Aorta (tissue), 5 donors: Measurements from ENCODE around the gene GFOD1. TPM values are rescaled to one million over a fixed set of nuclear protein-coding genes. Genes with fewer than 3 reads are reported as not detected.
"Not testable (repeated sequence)": the region's sequence is repeated elsewhere in the genome, so short reads cannot be mapped to it uniquely, and the experiment has no call there.

ENCODE experiments used
- ATAC-seq: fragments of 200-7000 bp; cut with Tn5 transposase; one replicate; pipeline ENCODE4 v1.9.1; 2022; ENCODE audit warnings: moderate library complexity; ENCODE audit not compliant: low FRiP score
- DNase-seq, 2 donors: peaks; one replicate each; pipeline ENCODE4 v3.0.0-alpha.2; 2020
- H3K27ac ChIP-seq, 2 donors: one replicate each; pipeline ENCODE4 v1.5.1; 2013; ENCODE audit warnings: low read length in 2 of 2, mild to moderate bottlenecking in 2 of 2, moderate library complexity in 2 of 2, control low read depth in 1 of 2, inconsistent platforms in 1 of 2, low read depth in 1 of 2
- H3K27me3 ChIP-seq, 2 donors: one replicate each; pipeline ENCODE4 v1.6.1; 2013; ENCODE audit warnings: control low read depth in 1 of 2, low read length in 1 of 2, mild to moderate bottlenecking in 1 of 2, moderate library complexity in 1 of 2; ENCODE audit not compliant: insufficient read depth in 2 of 2, control insufficient read depth in 1 of 2
- H3K36me3 ChIP-seq, 2 donors: one replicate each; pipeline ENCODE4 v1.6.1; 2013; ENCODE audit warnings: control low read depth in 1 of 2, low read length in 1 of 2, mild to moderate bottlenecking in 1 of 2; ENCODE audit not compliant: insufficient read depth in 2 of 2, control insufficient read depth in 1 of 2
- H3K4me1 ChIP-seq, 2 donors: one replicate each; pipeline ENCODE4 v1.6.1; 2013; ENCODE audit warnings: low read length in 2 of 2, control low read depth in 1 of 2, mild to moderate bottlenecking in 1 of 2, moderate library complexity in 1 of 2; ENCODE audit not compliant: insufficient read depth in 2 of 2, control insufficient read depth in 1 of 2
- H3K4me3 ChIP-seq, 2 donors: one replicate each; pipeline ENCODE4 v1.5.1; 2013; ENCODE audit warnings: low read length in 2 of 2, control low read depth in 1 of 2, mild to moderate bottlenecking in 1 of 2
- H3K9me3 ChIP-seq: one replicate; pipeline ENCODE4 v1.6.1; 2013; ENCODE audit warnings: mild to moderate bottlenecking, low read length; ENCODE audit not compliant: control insufficient read depth
- WGBS, 2 donors: extraction: QIAGEN DNeasy Blood & Tissue Kit; methylation state at CpG; one replicate each; pipeline ENCODE4 v1.1.7; 2013; 5-methylcytosine and 5-hydroxymethylcytosine counted together
- intact Hi-C, 2 donors: fragments of 100-400 bp; cut with DNase I; formaldehyde crosslinking; loops; one replicate each; pipeline versions ENCODE4 v1.14.2 to v1.15.0; 2022
- polyA plus RNA-seq, 2 donors: library from polyadenylated mRNA; stranded (reverse); fragments of 200-250 nt; gene quantifications; one replicate each; pipeline ENCODE4 v1.2.3, GENCODE V29; 2013
- total RNA-seq, 2 donors: library from RNA; stranded (reverse); fragmentation: NEBNext Ultra II Directional; extraction: Animal tissue kit (Norgen Biotek cat#: 25700); gene quantifications; one replicate each; pipeline ENCODE4 v1.2.1, GENCODE V29; 2021
- donor health status: healthy with polysubstance abuse.
- donor health status: Bipolar disorder and iron deficiency.
- donor health status: DM: no; HTN: no; CAD: no.
- donor health status: DM: no; HTN: no; CAD: no.
- donor health status: DM: yes; HTN: yes; CAD: no.

Gene GFOD1
- total and polyA plus RNA-seq, 4 donors = 1.6 to 17.3 (median 9.2) TPM

- H3K4me1 ChIP-seq = no peaks in the 10 kb centered on the region
- DNase-seq (no peak), ATAC-seq (no peak)
- no peak overlapping the region for H3K4me3 ChIP-seq
- H3K27ac ChIP-seq = no peak overlapping the region
- 85 to 93% methylated on average over 5 of the region's 5 CpGs for WGBS, 2 donors
- intact Hi-C loops = no loop called here
- H3K9me3 ChIP-seq = no peaks in the 10 kb centered on the region
- H3K36me3 ChIP-seq = no peaks in the 10 kb centered on the region
- no peaks in the 10 kb centered on the region for H3K27me3 ChIP-seq
Observed at GRCh38 chr6:13447949-13448724, 39.3 kb downstream of the GFOD1 start.

DNA sequence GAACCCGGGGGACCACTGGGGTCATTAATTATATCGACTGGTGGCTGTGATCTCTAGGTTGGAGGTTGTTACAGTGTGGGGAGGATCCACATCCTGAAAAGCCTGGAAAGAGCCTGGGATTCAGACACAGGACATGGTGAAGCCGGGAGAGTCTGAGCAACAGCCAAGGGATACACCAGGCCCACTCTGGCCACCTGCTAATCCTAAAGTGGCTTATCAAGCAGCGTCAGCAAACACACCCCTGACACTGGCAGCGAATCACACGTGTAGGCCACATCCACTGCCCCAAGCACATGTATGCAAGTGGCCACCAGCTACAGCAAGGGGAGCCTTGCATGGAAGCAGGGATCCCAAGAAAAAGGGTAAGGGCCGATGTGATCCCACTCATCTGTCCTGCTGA, 41.0 kb downstream of the GFOD1 start:
- Histone ChIP-seq H3K4me1 (no peaks in the 10 kb centered on the region), H3K9me3 (no peaks in the 10 kb centered on the region), H3K4me3 (no peak overlapping the region), H3K36me3 (no peaks in the 10 kb centered on the region), H3K27ac (no peak overlapping the region), H3K27me3 (no peaks in the 10 kb centered on the region)
- no peak for DNase-seq
- intact Hi-C loops = no loop called here
- 80 to 81% methylated on average over 7 of the region's 7 CpGs for WGBS, 2 donors
- ATAC-seq = no peak

- Histone ChIP-seq H3K4me1 (no peaks in the 10 kb centered on the region), H3K27ac (no peak overlapping the region), H3K27me3 (no peaks in the 10 kb centered on the region), H3K36me3 (no peaks in the 10 kb centered on the region), H3K9me3 (no peaks in the 10 kb centered on the region), H3K4me3 (no peak overlapping the region)
- DNase-seq = no peak
- no peak for ATAC-seq
- WGBS, 2 donors = 56 to 60% methylated on average over 3 of the region's 3 CpGs
- intact Hi-C loops = no loop called here
Observed at GRCh38 chr6:13445744-13446115, 41.7 kb downstream of the GFOD1 start.

GRCh38 chr6:13445005-13445743, 42.2 kb downstream of the GFOD1 start:
- Histone ChIP-seq H3K9me3 (no peaks in the 10 kb centered on the region), H3K4me1 (no peaks in the 10 kb centered on the region), H3K27me3 (no peaks in the 10 kb centered on the region), H3K36me3 (no peaks in the 10 kb centered on the region), H3K4me3 (no peak overlapping the region), H3K27ac (no peak overlapping the region)
- DNase-seq (no peak), ATAC-seq (no peak)
- intact Hi-C loops = no loop called here
- WGBS, 2 donors = 19 to 26% methylated on average over 9 of the region's 9 CpGs

DNA sequence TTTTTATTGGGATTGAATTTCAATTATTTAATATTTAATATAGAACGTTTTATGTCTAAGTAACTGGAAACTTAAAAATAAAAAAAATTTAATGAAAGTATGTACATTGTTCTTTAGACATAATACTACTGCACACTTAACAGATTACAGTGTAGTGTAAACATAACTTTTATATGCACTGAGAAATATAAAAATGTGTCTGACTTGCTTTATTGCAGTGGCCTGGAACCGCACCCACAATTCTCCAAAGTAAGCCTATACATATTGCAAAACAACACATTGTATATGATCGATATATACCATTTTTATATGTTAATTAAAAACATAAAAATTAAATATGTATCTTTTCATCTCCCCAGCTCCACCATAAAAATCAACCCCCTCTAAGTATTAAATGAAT, 42.8 kb downstream of the GFOD1 start:
- ATAC-seq (no peak), DNase-seq (no peak)
- Histone ChIP-seq H3K27ac (no peak overlapping the region), H3K9me3 (no peaks in the 10 kb centered on the region), H3K27me3 (no peaks in the 10 kb centered on the region), H3K4me3 (no peak overlapping the region), H3K4me1 (no peaks in the 10 kb centered on the region), H3K36me3 (no peaks in the 10 kb centered on the region)
- WGBS, 2 donors = 75 to 91% methylated on average over 3 of the region's 3 CpGs
- intact Hi-C loops = no loop called here

- H3K4me3 ChIP-seq, intact Hi-C loops, H3K27me3 ChIP-seq, H3K27ac ChIP-seq, DNase-seq, H3K9me3 ChIP-seq, ATAC-seq, H3K4me1 ChIP-seq, H3K36me3 ChIP-seq: not testable (repeated sequence)
- WGBS, 2 donors = 94 to 99% methylated on average over 6 of the region's 6 CpGs
Observed at GRCh38 chr6:13443978-13444377, 43.4 kb downstream of the GFOD1 start.

DNA sequence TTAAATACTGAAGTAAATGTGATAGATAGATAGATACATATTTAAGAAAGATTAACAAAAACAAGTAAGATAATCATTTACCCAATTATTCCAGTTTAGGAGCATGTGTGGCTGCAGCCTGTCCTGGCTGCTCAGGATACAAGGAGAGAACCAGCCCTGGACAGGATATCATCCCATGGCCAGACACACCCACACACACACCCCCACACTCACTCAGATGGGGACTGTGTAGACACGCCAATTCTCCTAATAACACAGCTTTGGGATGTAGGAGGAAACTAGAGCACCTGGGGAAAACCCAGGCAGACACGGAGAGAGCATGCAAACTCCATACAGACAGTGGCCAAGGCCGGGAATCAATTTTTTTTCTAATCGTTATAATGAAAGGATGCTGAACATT, 45.6 kb downstream of the GFOD1 start:
- Histone ChIP-seq H3K9me3 (no peaks in the 10 kb centered on the region), H3K27ac (no peak overlapping the region), H3K27me3 (no peaks in the 10 kb centered on the region), H3K4me3 (no peak overlapping the region), H3K4me1 (no peaks in the 10 kb centered on the region), H3K36me3 (no peaks in the 10 kb centered on the region)
- WGBS, 2 donors = 95 to 96% methylated on average over 4 of the region's 4 CpGs
- intact Hi-C loops = no loop called here
- no peak for DNase-seq
- no peak for ATAC-seq

DNA sequence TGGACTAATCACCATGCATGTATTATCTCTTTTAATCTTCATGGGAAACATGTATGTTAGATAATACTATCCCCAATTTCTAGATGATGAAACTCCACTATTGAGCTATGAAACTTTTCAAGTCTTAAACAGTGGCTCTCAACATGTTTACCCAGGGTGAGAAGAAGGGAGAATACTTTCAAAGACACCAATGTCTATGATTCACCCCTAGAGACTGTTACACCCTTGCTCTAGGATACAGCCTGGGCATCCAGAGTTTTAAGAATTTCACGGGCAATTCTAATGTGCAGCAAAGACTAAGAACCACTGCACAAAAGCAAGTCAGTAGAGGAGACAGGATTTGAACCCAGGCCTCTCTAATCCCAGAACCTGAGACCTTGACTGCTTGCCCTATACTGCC, 47.8 kb downstream of the GFOD1 start:
- Histone ChIP-seq H3K9me3 (no peaks in the 10 kb centered on the region), H3K27ac (no peak overlapping the region), H3K4me1 (peaks cover 0 to 1% of the 10 kb centered on the region in 2 donors), H3K36me3 (no peaks in the 10 kb centered on the region), H3K27me3 (no peaks in the 10 kb centered on the region), H3K4me3 (no peak overlapping the region)
- DNase-seq = no peak
- 95 to 97% methylated on average over 1 of the region's 1 CpG for WGBS, 2 donors
- intact Hi-C loops = loop anchor here in 1 of 2 donors (10.0 kb wide), 1 partner anchor 75 kb away; no protein-coding TSS in a partner anchor
- no peak for ATAC-seq

- DNase-seq = no peak
- no peaks in the 10 kb centered on the region for H3K36me3 ChIP-seq
- peaks cover 0 to 1% of the 10 kb centered on the region in 2 donors for H3K4me1 ChIP-seq
- 100% methylated on average over 1 of the region's 1 CpG for WGBS, 2 donors
- intact Hi-C loops = loop anchor here in 1 of 2 donors (10.0 kb wide), 1 partner anchor 73 kb away; no protein-coding TSS in a partner anchor
- H3K4me3 ChIP-seq = no peak overlapping the region
- no peak overlapping the region for H3K27ac ChIP-seq
- no peaks in the 10 kb centered on the region for H3K27me3 ChIP-seq
- ATAC-seq = no peak
- no peaks in the 10 kb centered on the region for H3K9me3 ChIP-seq
Observed at GRCh38 chr6:13438126-13438525, 49.3 kb downstream of the GFOD1 start.
